ENCODE data around the gene TNFRSF4.

DNA sequence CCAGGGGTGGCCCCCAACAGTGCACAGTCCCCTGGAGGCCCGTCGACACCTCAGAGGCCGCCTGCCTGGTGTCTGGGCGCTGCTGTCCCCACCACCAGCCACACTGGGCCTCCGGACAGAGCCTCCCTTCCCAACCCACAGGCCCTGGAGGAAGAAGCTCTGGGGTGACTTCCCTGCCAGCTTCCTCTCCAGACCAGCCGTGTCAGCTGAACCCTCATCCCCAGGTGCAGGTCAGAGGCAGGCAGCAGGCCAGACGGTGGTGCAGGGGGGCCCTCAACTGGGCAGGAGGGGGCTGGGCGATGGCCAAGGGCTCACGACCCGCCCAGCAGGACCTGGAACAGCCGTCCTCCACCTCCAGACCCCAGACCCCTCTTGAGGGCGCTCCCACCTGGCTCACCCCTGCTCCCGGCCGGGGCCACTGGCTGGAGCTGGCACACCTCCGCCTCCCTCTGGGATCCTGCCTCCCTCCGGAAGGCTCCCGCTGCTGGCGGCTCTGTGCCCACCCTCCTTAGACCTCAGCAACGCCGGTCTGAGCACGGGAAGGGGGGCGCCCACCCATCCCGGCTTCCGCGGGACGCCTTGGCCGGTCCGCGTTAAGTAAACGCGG lies 8.1 kb downstream of the TNFRSF4 start:
- TF ChIP-seq, protein P1, sequence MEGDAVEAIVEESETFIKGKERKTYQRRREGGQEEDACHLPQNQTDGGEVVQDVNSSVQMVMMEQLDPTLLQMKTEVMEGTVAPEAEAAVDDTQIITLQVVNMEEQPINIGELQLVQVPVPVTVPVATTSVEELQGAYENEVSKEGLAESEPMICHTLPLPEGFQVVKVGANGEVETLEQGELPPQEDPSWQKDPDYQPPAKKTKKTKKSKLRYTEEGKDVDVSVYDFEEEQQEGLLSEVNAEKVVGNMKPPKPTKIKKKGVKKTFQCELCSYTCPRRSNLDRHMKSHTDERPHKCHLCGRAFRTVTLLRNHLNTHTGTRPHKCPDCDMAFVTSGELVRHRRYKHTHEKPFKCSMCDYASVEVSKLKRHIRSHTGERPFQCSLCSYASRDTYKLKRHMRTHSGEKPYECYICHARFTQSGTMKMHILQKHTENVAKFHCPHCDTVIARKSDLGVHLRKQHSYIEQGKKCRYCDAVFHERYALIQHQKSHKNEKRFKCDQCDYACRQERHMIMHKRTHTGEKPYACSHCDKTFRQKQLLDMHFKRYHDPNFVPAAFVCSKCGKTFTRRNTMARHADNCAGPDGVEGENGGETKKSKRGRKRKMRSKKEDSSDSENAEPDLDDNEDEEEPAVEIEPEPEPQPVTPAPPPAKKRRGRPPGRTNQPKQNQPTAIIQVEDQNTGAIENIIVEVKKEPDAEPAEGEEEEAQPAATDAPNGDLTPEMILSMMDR (IDR thresholded peaks at IDR 0.05) = no peak
- TF ChIP-seq POLR2AphosphoS5 (IDR thresholded peaks at IDR 0.05; ENCODE audit: insufficient read depth in 1 of 2, low read depth in 1 of 2) (no peak), POLR2A (IDR thresholded peaks at IDR 0.05) (no peak)
